DND-41 (cell line): ENCODE data around the gene DBNDD2.

Experiments
- ATAC-seq: fragments of 200-7000 bp; cut with Tn5 transposase; 3 replicates; pipeline ENCODE4 v1.9.1; 2021; ENCODE audit warnings: low read depth; ENCODE audit not compliant: insufficient read depth
- DNase-seq: peaks from one replicate; pipeline ENCODE4 v3.0.0-alpha.2; 2020
- H2AFZ ChIP-seq: 2 replicates; pipeline ENCODE4 v1.6.0; 2012; ENCODE audit warnings: low read depth, low read length
- H3K27ac ChIP-seq: 2 replicates; pipeline ENCODE4 v1.5.1; 2012; ENCODE audit warnings: low read length, inconsistent platforms
- H3K27me3 ChIP-seq: fragments of 200-600 bp; sonication (generic); 2 replicates; pipeline ENCODE4 v1.6.0; 2012; ENCODE audit warnings: low read length, mild to moderate bottlenecking, inconsistent platforms; ENCODE audit not compliant: insufficient read depth, poor library complexity
- H3K36me3 ChIP-seq: 2 replicates; pipeline ENCODE4 v1.5.1; 2012; ENCODE audit warnings: low read length, inconsistent platforms; ENCODE audit not compliant: insufficient read depth
- H3K4me1 ChIP-seq: 2 replicates; pipeline ENCODE4 v1.5.1; 2012; ENCODE audit warnings: mild to moderate bottlenecking, low read length; ENCODE audit not compliant: insufficient read depth
- H3K4me2 ChIP-seq: 2 replicates; pipeline ENCODE4 v1.6.0; 2012; ENCODE audit warnings: mild to moderate bottlenecking, moderate library complexity, low read length, inconsistent platforms; ENCODE audit not compliant: insufficient read depth
- H3K4me3 ChIP-seq, 2 experiments: fragments of 200-600 bp in 1 of 2; shearing (Covaris generic) in 1 of 2; 2 replicates each; pipeline ENCODE4 v1.5.1; 2012 to 2016; ENCODE audit warnings: inconsistent platforms in 2 of 2, low read length in 2 of 2, mild to moderate bottlenecking in 2 of 2, low read depth in 1 of 2, moderate library complexity in 1 of 2
- H3K79me2 ChIP-seq: 2 replicates; pipeline ENCODE4 v1.6.0; 2012; ENCODE audit warnings: low read length, inconsistent platforms; ENCODE audit not compliant: insufficient read depth
- H3K9ac ChIP-seq: 2 replicates; pipeline ENCODE4 v1.6.0; 2012; ENCODE audit warnings: low read depth, mild to moderate bottlenecking, inconsistent platforms, low read length, moderate library complexity
- H3K9me3 ChIP-seq: 2 replicates; pipeline ENCODE4 v1.5.1; 2012; ENCODE audit warnings: low read length, moderate library complexity, mild to moderate bottlenecking, inconsistent platforms; ENCODE audit not compliant: insufficient read depth, severe bottlenecking
- H4K20me1 ChIP-seq: 2 replicates; pipeline ENCODE4 v1.6.0; 2012; ENCODE audit warnings: low read length; ENCODE audit not compliant: insufficient read depth
- EZH2 ChIP-seq: IDR thresholded peaks from 3 replicates; pipeline ENCODE4 v1.6.1; 2012; ENCODE audit warnings: borderline replicate concordance, low read depth, mild to moderate bottlenecking, moderate library complexity, low read length, inconsistent platforms; ENCODE audit not compliant: severe bottlenecking
- TF ChIP-seq, protein P1 (sequence below): IDR thresholded peaks from 2 replicates; pipeline ENCODE4 v1.5.1; 2012; ENCODE audit warnings: borderline replicate concordance, low read length, moderate library complexity, mild to moderate bottlenecking; ENCODE audit not compliant: poor library complexity, severe bottlenecking; ENCODE audit errors: extremely low read depth

The DBNDD2 gene

DNA sequence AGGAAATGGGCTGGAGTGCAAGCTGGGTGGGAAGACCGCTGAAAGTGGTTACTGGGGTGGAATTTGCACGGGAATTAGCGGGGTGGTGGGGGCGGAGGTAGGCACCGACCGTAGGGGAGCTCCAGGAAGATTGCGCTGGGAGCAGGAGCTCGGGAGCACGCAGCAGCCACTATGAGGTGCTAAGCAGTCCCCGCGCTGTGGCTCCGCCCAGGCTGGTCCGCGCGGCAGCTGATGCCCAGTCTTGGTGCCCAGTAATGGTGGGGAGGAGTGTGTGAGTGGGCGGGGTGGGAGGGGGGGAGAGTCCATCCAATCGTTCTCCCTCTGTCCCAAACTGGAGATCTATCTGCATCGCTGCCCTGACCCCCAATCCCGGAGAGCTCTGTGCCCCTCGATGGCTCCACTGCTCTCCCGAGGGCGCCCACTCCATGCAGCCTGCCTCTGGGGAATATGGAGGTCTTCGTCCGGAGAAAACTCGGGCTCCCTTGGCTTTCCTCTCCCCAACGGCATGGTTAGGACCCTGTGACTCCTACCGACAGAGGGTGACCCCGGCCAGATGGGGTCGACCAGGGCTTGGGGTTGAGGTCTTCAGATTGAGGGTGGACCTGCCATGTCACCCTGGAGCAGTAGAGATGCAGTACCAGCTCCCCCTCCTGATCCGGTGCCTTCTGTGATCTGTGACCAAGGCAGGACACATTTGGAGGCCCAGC is 35.3 kb upstream of the DBNDD2 start:
- Histone ChIP-seq H3K36me3 (peaks cover 10% of the 10 kb centered on the region), H3K4me3 (peak overlapping the region in 1 of 2 experiments; percentile 60; a peak in 2 of 4 replicates), H3K9me3 (no peaks in the 10 kb centered on the region), H4K20me1 (peaks cover 5% of the 10 kb centered on the region; the same call in 1 of the 2 replicates), H3K4me2 (peak overlapping the region; percentile 76), H3K9ac (peak overlapping the region; percentile 50; the same call in 1 of the 2 replicates), H3K27ac (peak overlapping the region; percentile 61), H3K4me1 (peaks cover 16% of the 10 kb centered on the region), H3K27me3 (no peaks in the 10 kb centered on the region), H2AFZ (peak overlapping the region; percentile 79), H3K79me2 (no peaks in the 10 kb centered on the region)
- TF ChIP-seq EZH2, result no peak
- TF ChIP-seq, protein P1, sequence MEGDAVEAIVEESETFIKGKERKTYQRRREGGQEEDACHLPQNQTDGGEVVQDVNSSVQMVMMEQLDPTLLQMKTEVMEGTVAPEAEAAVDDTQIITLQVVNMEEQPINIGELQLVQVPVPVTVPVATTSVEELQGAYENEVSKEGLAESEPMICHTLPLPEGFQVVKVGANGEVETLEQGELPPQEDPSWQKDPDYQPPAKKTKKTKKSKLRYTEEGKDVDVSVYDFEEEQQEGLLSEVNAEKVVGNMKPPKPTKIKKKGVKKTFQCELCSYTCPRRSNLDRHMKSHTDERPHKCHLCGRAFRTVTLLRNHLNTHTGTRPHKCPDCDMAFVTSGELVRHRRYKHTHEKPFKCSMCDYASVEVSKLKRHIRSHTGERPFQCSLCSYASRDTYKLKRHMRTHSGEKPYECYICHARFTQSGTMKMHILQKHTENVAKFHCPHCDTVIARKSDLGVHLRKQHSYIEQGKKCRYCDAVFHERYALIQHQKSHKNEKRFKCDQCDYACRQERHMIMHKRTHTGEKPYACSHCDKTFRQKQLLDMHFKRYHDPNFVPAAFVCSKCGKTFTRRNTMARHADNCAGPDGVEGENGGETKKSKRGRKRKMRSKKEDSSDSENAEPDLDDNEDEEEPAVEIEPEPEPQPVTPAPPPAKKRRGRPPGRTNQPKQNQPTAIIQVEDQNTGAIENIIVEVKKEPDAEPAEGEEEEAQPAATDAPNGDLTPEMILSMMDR, result no peak
- DNase-seq (no peak), ATAC-seq (no peak)

DNA sequence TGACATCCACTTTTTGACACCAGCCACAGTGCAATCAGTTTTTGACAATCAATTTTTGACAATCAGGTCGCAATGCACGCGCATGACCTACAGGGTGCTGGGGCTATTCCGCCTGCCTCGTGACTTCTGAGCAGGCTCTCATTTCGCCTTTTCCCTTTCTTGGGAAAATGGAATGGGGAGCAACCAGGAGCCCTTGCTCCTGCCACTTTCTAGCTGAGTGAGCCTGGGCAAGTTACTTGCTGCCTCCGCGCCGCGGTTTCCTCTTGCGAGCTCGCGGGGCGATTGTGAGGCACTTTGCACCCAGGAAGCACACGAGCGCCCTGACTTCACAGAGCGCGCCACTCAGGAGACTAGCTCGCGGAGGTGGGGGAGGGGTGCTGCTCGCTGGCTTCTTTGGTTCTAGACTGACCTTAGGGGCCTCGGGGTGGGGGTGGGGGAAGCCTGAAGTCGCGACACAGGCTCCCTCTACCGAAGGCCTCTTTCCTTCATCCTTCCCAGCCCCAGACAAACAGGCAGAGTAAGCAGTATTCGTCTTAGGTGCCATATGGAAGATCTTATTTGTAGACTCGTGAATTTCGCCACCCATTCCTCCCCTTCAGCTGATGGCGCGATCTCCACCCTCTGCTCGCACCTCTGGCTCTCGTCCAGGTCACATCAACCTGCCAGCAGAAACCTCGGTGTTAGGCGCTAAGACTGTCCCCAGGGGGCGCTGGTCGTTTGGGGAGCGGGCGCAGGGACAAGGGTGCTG is 34.6 kb upstream of the DBNDD2 start:
- Histone ChIP-seq H3K27me3 (no peaks in the 10 kb centered on the region), H3K4me1 (peaks cover 16% of the 10 kb centered on the region), H3K79me2 (no peaks in the 10 kb centered on the region), H3K4me3 (peak overlapping the region; percentile 4 to 60; a peak in 3 of 4 replicates), H3K9me3 (no peaks in the 10 kb centered on the region), H3K36me3 (peaks cover 3% of the 10 kb centered on the region; the same call in 1 of the 2 replicates), H3K27ac (peak overlapping the region; percentile 61), H4K20me1 (peaks cover 5% of the 10 kb centered on the region; the same call in 1 of the 2 replicates), H3K4me2 (peak overlapping the region; percentile 76), H3K9ac (peak overlapping the region; percentile 50), H2AFZ (peak overlapping the region; percentile 79)
- ATAC-seq (peak; percentile 95), DNase-seq (peak; percentile 88)
- TF ChIP-seq EZH2, result no peak
- TF ChIP-seq, protein P1, result peak; percentile 96

DNA sequence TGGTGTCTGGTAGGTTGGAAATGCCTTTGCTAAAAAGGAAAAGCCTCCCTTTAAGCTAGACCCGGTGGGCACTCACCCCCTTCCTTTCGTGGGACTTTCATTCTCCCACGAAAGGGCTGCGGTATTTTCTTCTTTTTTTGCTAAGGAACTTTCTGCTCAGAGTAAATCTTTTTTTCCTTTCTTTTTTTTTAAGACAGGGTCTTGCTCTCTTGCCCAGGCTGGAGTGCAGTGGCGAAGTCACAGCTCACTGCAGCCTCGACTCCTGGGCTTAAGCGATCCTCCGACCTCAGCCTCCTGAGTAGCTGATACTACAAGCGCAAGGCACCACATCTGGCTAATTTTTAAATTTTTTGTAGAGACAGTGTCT is 34.0 kb upstream of the DBNDD2 start:
- TF ChIP-seq EZH2, result no peak
- TF ChIP-seq, protein P1, result no peak
- H4K20me1 ChIP-seq, result peaks cover 5% of the 10 kb centered on the region; the same call in 1 of the 2 replicates
- ATAC-seq, result no peak
- peak overlapping the region; percentile 76 for H3K4me2 ChIP-seq
- H3K27ac ChIP-seq, result no peak overlapping the region
- H3K9me3 ChIP-seq, result no peaks in the 10 kb centered on the region
- no peaks in the 10 kb centered on the region for H3K36me3 ChIP-seq
- H3K4me3 ChIP-seq, result peak overlapping the region in 1 of 2 experiments; percentile 60; a peak in 2 of 4 replicates
- H3K79me2 ChIP-seq, result no peaks in the 10 kb centered on the region
- H3K9ac ChIP-seq, result peak overlapping the region; percentile 50
- H2AFZ ChIP-seq, result peak overlapping the region; percentile 79
- no peak for DNase-seq
- no peaks in the 10 kb centered on the region for H3K27me3 ChIP-seq
- peaks cover 16% of the 10 kb centered on the region for H3K4me1 ChIP-seq
